ENCODE measurements around the gene SCG3. TPM values are rescaled to one million over a fixed set of nuclear protein-coding genes. Genes with fewer than 3 reads are reported as not detected.
A peak's percentile ranks its signal among the peaks of the same experiment; 100 is the strongest.
"Not testable (repeated sequence)": the region's sequence is repeated elsewhere in the genome, so short reads cannot be mapped to it uniquely, and the experiment has no call there.

SCG3 gene
- total RNA-seq (2014; rRNA removed; shearing (Covaris generic)), result 0.37 and 0.67 TPM in 2 replicates
- polyA plus RNA-seq (2015; cell fraction: cytosol; rRNA removed), result 1.3 and 2.1 TPM in 2 replicates
- 0.42 TPM in 1 of 2 replicates, not detected in the other for polyA plus RNA-seq (2015; cell fraction: nucleus; rRNA removed)

DNA sequence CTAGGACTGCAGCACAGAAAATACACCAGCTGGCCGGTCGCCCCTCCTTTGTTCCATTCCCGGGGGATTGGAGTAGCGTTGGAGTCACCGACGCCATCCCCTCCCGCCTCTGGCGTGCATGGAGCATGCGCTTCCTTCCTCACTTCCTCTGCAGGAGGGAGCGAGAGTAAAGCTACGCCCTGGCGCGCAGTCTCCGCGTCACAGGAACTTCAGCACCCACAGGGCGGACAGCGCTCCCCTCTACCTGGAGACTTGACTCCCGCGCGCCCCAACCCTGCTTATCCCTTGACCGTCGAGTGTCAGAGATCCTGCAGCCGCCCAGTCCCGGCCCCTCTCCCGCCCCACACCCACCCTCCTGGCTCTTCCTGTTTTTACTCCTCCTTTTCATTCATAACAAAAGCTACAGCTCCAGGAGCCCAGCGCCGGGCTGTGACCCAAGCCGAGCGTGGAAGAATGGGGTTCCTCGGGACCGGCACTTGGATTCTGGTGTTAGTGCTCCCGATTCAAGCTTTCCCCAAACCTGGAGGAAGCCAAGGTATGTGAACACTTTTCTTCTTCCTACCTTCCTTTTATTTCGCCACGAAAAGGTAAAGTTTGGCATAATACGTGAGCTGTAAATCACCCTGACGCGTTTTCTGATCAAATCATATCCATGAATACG lies at the start of gene SCG3:
Gene SCG3 (plus strand): TSS at position 201 of the 661 bp plus-strand sequence. CDS start 253 bp downstream, at position 454.
- in situ Hi-C loops (cut with HindIII; ENCODE audit: low pct_unique_long_range_greater_than_20kb, low sequenced_read_pairs), result no loop called here

DNA sequence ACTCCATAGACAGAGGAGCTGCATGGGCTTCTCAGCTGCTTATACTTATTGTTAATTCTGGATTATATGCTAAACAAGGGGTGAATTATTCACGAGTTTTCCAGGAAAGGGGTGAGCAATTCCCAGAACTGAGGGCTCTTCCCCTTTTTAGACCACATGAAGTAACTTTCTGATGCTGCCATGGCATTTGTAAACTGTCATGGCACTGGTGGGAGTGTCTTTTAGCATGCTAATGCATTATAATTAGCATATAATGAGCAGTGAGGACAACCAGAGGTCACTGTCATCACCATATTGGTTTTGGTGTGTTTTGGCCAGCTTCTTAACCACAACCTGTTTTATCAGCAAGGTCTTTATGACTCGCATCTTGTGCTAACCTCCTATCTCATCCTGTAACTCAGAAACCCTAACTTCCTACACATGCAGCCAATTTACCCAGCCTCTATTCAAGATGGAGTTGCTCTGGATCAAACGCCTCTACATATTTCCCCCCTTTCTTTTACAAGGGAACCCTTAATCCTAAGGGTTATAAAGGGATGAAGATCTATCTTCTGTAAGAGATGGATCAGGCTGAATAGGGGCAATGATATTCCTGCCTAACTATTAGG lies 46.6 kb upstream of the SCG3 start:
- in situ Hi-C loops (cut with HindIII; ENCODE audit: low pct_unique_long_range_greater_than_20kb, low sequenced_read_pairs), result no loop called here
- no peak for DNase-seq (ENCODE audit: low read depth, low spot score)

More for the DNA sequence above, at the start of gene SCG3:
- DNase-seq (ENCODE audit: low read depth, low spot score), result peak; percentile 81

DNA sequence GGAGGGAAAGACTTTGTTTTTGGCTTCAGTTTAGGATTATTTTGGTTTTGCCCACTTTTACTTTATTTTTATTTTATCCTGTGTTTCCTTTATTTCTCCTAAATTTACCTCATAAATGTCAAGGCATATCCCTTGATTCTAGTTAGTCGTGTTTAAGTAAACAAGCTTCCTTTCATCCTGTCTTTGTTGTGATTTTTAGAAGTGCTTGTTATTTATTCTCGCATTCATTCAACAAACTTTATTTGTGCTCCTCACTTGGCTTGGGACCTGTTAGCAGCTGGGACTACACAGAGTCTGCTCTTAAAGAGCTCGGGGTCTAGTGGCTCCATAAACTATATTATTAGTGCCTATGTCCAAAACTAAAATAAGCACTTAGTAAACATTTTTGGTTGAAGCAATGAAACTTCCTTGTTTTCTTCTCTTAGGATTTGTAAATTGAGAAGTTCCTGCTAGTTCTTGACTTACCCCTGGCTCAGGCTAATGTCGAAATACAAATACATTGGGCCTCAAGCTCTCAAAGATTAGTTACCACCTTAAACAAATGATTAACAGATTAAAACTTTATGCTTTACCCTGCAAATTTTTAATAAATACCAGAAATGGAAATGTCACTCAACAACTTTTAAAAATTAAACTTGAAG lies 39.7 kb upstream of the SCG3 start:
- DNase-seq (ENCODE audit: low read depth, low spot score), result no peak
- in situ Hi-C loops (cut with HindIII; ENCODE audit: low pct_unique_long_range_greater_than_20kb, low sequenced_read_pairs), result no loop called here

DNA sequence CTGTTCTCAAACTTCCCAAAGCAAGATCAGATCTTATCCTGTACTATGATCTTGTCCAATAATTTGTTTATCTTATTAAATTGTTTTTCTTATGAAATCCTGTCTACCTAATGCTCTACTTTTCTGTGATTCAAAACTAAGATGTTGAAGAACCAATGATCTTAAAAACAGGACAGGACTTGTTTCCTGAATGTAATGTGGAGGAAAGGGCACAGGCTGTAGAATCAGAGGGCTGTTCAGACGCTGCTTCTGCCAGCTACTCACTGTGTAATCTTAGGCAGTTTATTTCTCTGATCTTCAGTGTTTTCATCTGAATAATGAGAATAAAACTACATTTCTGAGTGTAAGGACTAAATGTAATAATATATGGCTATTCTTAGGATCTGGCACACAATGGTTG lies 38.6 kb upstream of the SCG3 start:
- in situ Hi-C loops (cut with HindIII; ENCODE audit: low pct_unique_long_range_greater_than_20kb, low sequenced_read_pairs), result no loop called here
- DNase-seq (ENCODE audit: low read depth, low spot score), result no peak

DNA sequence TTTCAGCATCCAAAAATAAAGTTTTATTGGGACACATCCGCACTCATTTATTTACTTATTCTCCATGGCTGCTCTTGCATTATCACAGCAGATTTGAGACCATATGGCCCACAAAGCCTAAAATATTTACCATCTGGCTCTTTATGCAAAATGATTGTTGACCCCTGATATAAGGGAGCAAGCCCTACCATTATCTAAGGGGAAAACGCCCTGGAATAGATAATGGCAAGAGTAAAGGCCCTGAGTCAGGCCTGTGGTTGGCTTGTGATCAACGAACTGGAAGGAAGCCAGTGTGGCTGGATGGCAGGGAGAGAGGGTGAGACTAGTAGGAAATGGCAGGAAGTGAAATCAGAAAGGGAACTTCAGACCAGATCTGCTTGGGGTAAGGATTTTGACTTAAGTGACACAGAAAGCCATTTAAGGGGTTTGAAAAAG lies 34.2 kb upstream of the SCG3 start:
- peak; percentile 53 for DNase-seq (ENCODE audit: low read depth, low spot score)
- in situ Hi-C loops (cut with HindIII; ENCODE audit: low pct_unique_long_range_greater_than_20kb, low sequenced_read_pairs), result no loop called here

DNA sequence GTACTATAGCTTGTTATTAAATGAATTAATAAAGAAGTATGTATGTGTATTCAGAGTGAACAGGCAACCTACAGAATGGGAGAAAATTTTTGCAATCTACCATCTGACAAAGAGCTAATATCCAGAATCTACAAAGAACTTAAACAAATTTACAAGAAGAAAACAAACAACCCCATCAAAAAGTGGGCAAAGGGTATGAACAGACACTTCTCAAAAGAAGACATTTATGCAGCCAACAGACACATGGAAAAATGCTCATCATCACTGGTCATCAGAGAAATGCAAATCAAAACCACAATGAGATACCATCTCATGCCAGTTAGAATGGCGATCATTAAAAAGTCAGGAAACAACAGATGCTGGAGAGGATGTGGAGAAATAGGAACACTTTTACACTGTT lies 33.2 kb upstream of the SCG3 start:
- in situ Hi-C loops (cut with HindIII; ENCODE audit: low pct_unique_long_range_greater_than_20kb, low sequenced_read_pairs); DNase-seq (ENCODE audit: low read depth, low spot score): not testable (repeated sequence)

DNA sequence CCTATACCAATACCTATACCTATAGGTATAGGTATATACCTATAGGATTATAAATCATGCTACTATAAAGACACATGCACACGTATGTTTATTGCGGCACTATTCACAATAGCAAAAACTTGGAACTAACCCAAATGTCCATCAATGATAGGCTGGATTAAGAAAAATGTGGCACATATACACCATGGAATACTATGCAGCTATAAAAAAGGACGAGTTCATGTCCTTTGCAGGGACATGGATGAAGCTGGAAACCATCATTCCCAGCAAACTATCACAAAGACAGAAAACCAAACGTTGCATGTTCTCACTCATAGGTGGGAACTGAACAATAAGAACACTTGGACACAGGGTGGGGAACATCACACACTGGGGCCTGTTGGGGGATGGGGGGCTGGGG lies 32.7 kb upstream of the SCG3 start:
- in situ Hi-C loops (cut with HindIII; ENCODE audit: low pct_unique_long_range_greater_than_20kb, low sequenced_read_pairs), result not testable (repeated sequence)

DNA sequence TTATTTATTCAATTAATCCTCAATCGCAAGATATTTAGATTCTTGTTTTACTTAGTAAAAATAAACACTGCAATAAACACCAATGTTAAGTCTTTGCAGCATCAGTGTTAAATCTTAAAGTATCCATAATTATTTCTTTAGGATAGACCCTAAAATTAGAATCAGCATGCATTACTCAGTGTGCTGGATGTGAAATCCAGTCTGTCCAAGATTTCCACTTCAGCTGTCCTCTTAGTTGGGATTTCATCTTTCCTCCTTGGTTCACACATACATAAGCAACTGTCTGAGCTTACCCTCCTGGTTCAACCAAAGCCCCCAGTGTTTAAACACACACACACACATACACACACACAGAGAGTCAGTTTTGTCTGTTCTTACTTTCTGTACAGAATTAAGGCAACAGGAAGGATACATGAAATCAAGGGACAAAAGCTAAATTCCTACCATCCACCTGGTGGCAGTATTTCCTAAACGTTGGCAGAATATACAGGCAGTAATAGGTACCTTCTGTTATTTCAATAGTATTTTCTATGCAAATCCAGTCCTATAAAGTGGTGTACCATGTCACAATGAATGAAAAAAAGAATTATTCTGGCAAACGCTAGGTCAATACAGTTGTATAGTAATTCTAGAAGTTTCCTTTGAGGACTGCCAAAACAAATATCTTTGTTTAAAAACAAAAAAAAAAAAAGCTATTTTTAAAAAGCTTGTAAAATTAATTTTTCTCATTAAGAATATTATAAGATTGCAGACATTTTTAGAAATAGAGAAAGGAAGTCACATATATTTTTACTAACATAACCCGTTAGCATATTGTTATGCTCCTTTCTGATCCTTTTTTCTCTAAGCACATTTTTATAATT lies 31.4 kb upstream of the SCG3 start:
- in situ Hi-C loops (cut with HindIII; ENCODE audit: low pct_unique_long_range_greater_than_20kb, low sequenced_read_pairs), result no loop called here
- DNase-seq (ENCODE audit: low read depth, low spot score), result peak; percentile 87

More for the DNA sequence above, 32.7 kb upstream of the SCG3 start:
- DNase-seq (ENCODE audit: low read depth, low spot score), result not testable (repeated sequence)

DNA sequence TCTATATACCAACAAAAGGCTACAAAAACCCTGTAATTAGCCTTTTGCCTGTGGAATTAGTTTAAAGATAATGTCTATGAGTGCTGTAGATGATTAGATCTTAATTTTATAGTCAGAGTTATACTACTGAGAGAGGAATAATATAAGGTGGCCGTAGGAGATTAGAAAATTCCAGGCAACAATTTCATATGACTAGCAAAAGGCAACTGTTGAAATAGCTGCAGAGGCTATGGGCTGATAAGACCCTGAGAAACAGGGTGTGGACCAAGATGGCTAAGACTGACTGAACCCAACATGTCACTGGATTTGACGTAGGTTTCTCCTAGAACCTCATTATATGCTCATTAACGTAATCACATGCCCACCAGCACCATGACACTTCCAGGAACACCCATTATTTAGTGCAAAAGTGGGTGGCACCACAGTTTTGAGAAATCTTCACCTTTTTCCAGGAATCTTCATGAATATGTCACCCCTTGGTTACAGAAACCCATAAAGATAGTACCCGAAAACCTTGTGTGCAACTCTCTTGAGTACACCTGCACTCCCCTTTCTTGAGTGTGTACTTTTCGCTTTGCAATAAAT lies 29.1 kb upstream of the SCG3 start:
- in situ Hi-C loops (cut with HindIII; ENCODE audit: low pct_unique_long_range_greater_than_20kb, low sequenced_read_pairs), result no loop called here
- no peak for DNase-seq (ENCODE audit: low read depth, low spot score)

DNA sequence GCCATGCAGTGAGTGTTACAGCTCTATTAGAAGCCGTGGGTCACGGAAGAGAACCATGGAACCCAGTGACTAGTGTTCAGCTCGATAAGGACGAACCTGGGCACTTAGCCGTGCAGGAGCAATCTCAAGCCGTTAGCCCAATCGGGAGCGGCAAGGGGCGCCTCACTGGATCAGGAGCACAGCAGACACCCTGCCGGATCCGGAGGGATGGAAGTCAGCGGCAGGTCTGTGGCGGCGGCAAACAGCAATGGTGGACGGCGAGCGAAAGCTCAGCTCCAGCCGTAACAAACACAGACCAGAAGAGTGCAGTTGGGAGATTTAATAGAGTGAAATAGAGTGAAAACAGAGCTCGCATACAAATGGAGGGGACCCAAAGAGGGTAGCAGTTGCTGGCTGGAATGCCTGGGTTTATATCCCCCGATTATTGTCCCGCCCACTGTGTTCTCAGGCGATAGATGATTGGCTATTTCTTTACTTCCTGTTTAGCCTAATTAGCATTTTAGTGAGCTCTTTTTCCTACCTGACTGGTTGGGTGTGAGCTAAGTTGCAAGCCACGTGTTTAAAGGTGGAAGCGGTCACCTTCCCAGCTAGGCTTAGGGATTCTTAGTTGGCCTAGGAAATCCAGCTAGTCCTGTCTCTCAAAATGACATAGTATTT lies 25.8 kb upstream of the SCG3 start:
- DNase-seq (ENCODE audit: low read depth, low spot score); in situ Hi-C loops (cut with HindIII; ENCODE audit: low pct_unique_long_range_greater_than_20kb, low sequenced_read_pairs): not testable (repeated sequence)

DNA sequence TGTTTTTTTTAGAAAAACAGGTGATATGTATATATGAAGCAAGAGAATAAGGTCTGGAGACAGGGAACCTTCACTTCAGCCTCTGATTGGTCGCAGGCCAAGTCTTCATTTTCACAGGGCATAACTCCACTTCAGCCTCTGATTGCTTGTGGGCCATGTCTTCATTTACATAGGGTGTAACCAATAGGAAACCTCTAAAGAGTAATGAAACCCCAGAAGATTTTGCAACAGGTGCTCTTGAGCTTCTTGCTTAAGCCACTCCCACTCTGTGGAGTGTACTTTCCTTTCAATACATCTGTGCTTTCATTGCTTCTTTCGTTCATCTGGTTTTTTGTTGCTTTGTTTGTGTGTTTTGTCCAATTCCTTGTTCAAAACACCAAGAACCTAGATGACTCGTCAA lies 22.6 kb upstream of the SCG3 start:
- in situ Hi-C loops (cut with HindIII; ENCODE audit: low pct_unique_long_range_greater_than_20kb, low sequenced_read_pairs), result no loop called here

DNA sequence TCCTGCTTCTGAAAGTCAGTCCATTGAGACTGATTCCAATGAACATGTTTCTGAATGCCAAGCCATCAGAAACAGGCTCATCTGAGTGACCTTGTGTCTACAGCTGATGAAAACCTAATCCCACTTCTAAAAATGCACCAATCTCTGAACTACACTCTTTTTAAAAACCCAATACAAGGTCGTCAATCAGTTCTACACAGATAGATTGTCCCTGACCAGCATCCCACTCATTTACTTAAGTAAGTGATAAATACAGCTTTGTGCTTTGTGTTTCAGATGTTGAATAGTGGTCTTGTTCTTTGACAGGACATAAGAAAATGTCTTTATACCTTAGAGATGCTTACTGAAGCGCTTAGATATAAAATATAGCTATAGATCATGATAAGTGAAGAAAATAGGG lies 20.2 kb upstream of the SCG3 start:
- no peak for DNase-seq (ENCODE audit: low read depth, low spot score)
- in situ Hi-C loops (cut with HindIII; ENCODE audit: low pct_unique_long_range_greater_than_20kb, low sequenced_read_pairs), result no loop called here

More for the DNA sequence above, 22.6 kb upstream of the SCG3 start:
- DNase-seq (ENCODE audit: low read depth, low spot score), result no peak

DNA sequence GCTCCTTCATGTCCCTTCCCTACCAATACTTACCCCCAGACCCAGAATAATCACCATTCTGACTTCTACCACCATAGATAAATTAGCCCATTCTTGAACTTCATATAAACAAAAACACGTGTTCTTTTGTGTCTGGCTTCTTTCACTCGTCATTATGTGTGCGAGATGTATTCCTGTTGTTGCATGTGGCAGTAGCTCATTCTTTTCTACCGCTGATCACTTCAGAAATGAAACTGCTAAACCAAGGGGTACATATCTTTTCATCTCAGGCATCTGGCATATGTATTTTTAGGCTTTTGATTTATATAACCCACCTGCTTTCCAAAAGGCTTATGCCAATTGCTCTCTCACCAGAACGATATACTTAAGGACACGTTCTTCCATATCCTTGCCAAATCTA lies 13.8 kb upstream of the SCG3 start:
- in situ Hi-C loops (cut with HindIII; ENCODE audit: low pct_unique_long_range_greater_than_20kb, low sequenced_read_pairs), result no loop called here

DNA sequence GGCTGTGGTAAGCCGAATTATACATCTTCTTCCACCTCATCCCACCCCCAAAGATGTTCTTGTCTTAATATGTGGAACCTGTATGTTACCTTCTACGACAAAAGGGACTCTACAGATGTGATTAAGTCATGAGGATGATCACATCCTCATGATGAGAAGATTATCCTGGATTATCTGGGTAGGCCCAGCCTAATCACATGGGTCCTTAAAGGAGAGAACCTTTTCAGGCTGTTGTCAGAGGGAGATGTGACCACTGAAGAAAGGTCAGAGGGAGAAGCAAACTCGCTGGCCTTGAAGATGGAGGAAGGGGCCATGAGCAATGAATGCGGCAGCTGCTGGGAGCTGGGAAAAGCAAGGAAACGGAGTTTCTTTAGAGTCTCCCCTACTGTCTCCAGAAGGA lies 12.9 kb upstream of the SCG3 start:
- in situ Hi-C loops (cut with HindIII; ENCODE audit: low pct_unique_long_range_greater_than_20kb, low sequenced_read_pairs), result no loop called here
- DNase-seq (ENCODE audit: low read depth, low spot score), result no peak

More for the DNA sequence above, 13.8 kb upstream of the SCG3 start:
- DNase-seq (ENCODE audit: low read depth, low spot score), result no peak

GRCh38 chr15:51669381-51669780 lies 11.9 kb upstream of the SCG3 start:
- no peak for DNase-seq (ENCODE audit: low read depth, low spot score)
- in situ Hi-C loops (cut with HindIII; ENCODE audit: low pct_unique_long_range_greater_than_20kb, low sequenced_read_pairs), result no loop called here

DNA sequence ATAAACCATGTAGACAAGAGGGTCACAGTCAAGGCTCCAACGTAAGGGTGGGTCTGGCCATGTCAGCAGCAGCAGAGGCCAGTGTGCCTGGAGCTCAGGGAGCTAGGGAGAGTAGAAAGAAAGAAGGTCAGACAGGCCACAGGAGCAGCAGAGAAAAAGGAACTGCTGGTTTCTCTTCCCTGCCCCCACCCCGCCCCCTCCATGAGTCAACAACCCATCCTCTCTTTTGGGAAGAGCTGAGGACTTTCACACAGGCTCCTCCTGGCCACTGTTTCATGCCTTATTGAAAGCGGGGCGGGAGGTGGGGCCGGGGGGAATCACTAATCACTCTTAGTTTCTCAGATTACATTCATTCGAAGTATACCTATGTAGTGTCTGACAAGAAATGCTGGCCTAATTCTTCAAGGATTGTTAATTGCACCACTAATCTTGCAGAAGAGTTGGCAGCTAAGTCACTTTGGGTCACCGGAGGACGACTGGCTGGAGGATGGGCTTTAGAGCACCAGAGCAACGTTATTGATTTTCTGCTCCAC lies 9.1 kb upstream of the SCG3 start:
- in situ Hi-C loops (cut with HindIII; ENCODE audit: low pct_unique_long_range_greater_than_20kb, low sequenced_read_pairs), result no loop called here

More for the DNA sequence above, 9.1 kb upstream of the SCG3 start:
- DNase-seq (ENCODE audit: low read depth, low spot score), result no peak

Measured in SK-MEL-5 (cell line).